Erythroblast (primary cell): ENCODE data around the gene NTM.

Experiments
- GATA1 ChIP-seq: IDR thresholded peaks from 2 replicates; pipeline ENCODE4 v1.6.1; 2011; ENCODE audit warnings: low read depth, mild to moderate bottlenecking, control low read depth, low read length, moderate library complexity
- POLR2A ChIP-seq: IDR thresholded peaks from 2 replicates; pipeline ENCODE4 v1.6.1; 2011; ENCODE audit warnings: mild to moderate bottlenecking, low read length

DNA sequence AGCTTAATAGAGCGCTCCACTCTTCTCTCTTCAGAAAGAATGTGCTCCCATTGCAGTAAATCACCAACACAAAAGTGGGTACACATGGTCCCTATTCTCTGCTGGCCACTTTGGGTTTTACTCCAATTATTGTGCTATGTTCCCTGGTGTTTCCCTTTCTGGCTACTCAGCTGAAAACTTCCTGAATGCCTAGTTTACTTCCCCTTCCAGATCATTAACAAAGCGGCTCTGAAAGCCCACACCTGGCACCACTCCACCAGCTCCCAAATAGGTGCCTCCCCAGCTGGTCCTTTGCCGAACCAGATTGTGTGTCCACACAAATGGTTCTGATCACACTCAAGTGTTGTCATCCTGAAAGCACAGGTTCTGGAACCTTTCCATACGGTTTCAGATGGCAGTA, 443.7 kb downstream of the NTM start:
- TF ChIP-seq POLR2A (no peak), GATA1 (no peak)
